Neuron (in vitro differentiated cells): ENCODE data around the gene PAPOLB.

ENCODE experiments used
- H2AFZ ChIP-seq: one replicate; pipeline ENCODE4 v1.6.1; 2013; ENCODE audit warnings: low read depth, mild to moderate bottlenecking, inconsistent platforms, low read length, moderate library complexity
- H3K27me3 ChIP-seq: one replicate; pipeline ENCODE4 v1.6.1; 2013; ENCODE audit warnings: low read length; ENCODE audit not compliant: insufficient read depth
- H3K36me3 ChIP-seq: one replicate; pipeline ENCODE4 v1.6.1; 2013; ENCODE audit warnings: low read length; ENCODE audit not compliant: insufficient read depth
- H3K4me1 ChIP-seq: one replicate; pipeline ENCODE4 v1.6.1; 2013; ENCODE audit warnings: low read length; ENCODE audit not compliant: insufficient read depth
- H3K4me3 ChIP-seq: 2 replicates; pipeline ENCODE4 v1.5.1; 2013; ENCODE audit warnings: mild to moderate bottlenecking, low read length, moderate library complexity
- H3K9me3 ChIP-seq: one replicate; pipeline ENCODE4 v1.6.1; 2013; ENCODE audit warnings: low read length

The PAPOLB gene

DNA sequence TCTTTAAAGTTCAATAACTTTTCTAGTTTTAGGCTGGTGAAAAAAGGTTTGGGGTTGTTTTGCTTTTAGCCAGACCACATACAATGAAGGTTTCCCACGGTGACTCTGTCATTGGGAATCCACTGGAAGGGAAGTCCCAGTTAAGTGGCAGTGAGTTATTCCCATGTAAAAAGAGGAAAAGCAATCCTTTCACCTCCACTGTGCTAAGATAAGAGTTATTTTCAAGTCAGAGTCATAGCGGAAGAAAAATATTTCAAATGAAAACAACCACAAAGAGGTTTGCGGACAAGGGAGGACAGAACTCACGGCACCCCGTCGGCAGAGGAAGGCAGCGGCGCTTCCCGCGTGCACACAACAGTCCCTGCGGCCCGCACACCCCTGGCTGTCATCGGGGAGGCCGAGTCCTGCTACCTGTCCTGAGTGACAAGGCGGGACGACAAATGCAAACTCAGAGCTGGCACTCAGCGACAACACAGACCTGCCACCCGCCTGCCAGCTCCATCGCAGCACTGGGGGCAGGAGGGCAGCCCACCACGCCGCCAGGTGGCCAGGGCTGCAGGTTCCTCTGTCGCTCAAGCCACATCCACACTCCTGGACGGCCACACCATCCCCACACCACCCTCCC lies 9.3 kb upstream of the PAPOLB start:
- Histone ChIP-seq H3K4me3 (no peak overlapping the region), H3K27me3 (no peaks in the 10 kb centered on the region)

DNA sequence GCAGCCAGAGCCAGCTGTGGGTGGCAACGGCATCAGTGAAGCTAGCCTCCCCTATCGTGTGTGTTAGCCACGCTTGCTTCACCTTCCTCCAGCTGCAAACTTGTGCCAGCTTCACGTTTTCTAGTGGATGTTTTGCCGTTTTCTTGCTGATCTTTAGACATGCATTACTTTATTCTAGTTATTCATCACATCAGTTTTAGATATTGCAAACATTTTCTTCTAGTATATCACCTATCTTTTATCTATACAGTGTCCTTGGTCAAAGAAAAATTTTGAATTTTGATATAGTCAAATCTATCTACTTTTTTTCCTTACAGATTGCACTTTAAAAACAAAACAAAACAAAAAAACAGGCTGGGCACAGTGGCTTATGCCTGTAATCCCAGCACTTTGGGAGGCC lies 6.7 kb upstream of the PAPOLB start:
- Histone ChIP-seq H2AFZ (no peak overlapping the region), H3K27me3 (no peaks in the 10 kb centered on the region), H3K9me3 (peaks cover 6% of the 10 kb centered on the region), H3K4me3 (no peak overlapping the region), H3K36me3 (peaks cover 4% of the 10 kb centered on the region), H3K4me1 (peaks cover 10% of the 10 kb centered on the region)

More for the DNA sequence above, 9.3 kb upstream of the PAPOLB start:
- Histone ChIP-seq H3K9me3 (peaks cover 2% of the 10 kb centered on the region), H3K36me3 (peaks cover 11% of the 10 kb centered on the region), H3K4me1 (peaks cover 8% of the 10 kb centered on the region), H2AFZ (no peak overlapping the region)

DNA sequence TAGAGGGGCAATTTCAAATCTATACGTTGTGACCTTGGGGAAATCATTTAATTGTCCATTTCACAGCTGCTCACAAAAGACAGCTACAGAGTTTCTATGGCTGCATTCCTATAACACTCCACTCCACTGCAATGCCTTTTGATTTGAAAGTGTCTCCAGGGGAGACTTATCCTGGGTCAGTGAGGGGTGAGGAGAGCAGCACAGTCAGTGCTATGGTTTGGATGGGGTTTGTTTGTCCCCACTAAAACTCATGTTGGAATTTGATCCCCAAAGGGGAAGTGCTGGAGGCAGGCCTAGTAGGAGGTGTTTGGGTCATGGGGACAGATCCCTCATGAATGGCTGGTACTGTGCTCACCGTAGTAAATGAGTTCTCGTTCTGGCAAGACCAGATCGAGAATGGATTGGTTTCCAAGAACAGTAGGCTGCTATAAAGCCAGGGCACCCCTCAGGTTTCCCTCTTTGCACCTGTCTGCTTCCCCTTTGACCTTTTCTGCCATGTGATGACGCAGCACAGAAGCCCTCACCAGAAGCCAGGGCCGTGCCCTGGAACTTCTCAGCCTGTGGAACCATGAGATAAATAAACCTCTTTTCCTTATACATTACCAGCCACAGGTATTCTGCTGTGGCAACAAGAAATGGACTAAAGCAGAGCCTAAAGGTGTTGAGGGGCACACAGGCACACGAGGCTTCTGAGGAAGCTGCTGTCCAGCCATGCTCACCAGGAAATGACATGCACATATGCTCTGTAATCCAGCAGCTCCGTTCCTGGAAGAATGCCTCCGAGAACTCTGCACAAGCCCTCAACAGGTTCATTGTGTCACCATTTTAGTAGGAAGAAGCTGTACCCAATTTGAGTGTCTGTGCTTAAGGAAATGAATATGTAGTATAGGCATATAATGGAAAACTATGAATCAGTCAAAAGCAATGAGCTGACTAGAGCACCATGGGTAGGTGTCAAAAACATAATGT lies 5.0 kb upstream of the PAPOLB start:
- Histone ChIP-seq H3K9me3 (peaks cover 11% of the 10 kb centered on the region), H3K4me1 (peaks cover 10% of the 10 kb centered on the region), H2AFZ (no peak overlapping the region), H3K36me3 (no peaks in the 10 kb centered on the region), H3K27me3 (no peaks in the 10 kb centered on the region), H3K4me3 (no peak overlapping the region)

DNA sequence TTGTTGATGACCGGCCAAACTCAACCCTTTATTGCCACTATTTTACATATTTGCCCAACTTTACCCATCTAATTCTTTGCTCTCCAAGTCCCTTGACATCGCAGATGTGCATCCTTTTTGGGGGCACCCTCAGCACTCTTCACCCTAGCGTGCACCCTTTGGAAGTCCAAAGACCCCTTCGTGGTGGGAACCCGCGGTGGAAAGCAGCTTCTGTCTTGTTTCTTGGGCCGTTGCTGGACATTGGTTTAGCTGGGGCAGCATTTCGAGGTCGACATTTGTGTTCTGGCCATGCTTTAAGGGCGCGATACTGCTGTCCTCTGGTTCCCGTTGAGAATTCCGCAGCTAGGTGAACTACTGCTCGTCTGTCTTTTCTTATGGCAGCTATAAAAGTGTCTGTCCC lies 326 bp upstream of the PAPOLB start:
- H3K4me3 ChIP-seq = no peak overlapping the region
- H3K27me3 ChIP-seq = no peaks in the 10 kb centered on the region
- H2AFZ ChIP-seq = no peak overlapping the region
- peaks cover 10% of the 10 kb centered on the region for H3K4me1 ChIP-seq
- no peaks in the 10 kb centered on the region for H3K36me3 ChIP-seq
- H3K9me3 ChIP-seq = peaks cover 10% of the 10 kb centered on the region

DNA sequence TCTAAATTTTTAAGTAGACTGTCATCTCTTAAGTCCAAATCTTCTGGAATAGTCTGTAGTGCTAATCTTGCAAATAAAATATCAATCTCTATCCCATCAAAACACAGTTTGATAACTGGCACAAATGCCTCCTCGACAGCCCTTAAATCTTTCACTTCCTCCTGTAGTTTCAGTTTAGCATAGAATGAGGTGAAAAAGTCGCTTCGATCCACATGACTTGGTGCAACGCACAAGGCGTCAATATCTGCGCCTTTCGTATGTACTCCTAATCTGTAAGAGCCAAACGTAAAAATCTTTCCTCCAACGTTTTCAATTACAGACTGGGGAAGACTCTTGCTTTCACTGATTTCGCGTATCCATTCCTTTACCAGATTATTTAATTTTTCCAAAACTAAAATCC lies 603 bp downstream of the PAPOLB start:
- H3K4me3 ChIP-seq = no peak overlapping the region
- peaks cover 10% of the 10 kb centered on the region for H3K9me3 ChIP-seq
- H2AFZ ChIP-seq = no peak overlapping the region
- H3K36me3 ChIP-seq = no peaks in the 10 kb centered on the region
- no peaks in the 10 kb centered on the region for H3K27me3 ChIP-seq
- peaks cover 7% of the 10 kb centered on the region for H3K4me1 ChIP-seq

DNA sequence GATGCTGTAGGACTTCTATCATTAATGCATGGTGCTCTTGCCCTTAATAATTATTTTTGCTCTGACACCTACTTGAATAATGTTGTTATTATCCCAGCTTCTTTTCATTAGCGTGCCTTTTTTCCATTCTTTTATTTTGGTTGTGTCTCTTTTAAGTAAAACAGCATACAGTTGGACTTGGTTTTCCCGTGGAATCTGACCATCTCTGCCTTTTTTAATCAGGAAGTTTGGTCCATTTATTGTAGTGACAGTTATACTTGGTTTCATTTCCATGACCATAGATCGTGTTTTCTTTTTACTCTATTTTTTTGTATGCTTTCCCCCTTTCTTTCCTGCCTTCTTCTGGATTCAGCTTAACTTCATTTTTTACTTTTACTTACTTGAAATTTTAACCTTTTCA lies 4.6 kb downstream of the PAPOLB start:
- Histone ChIP-seq H3K4me1 (peaks cover 4% of the 10 kb centered on the region), H2AFZ (no peak overlapping the region), H3K36me3 (no peaks in the 10 kb centered on the region), H3K4me3 (no peak overlapping the region), H3K27me3 (no peaks in the 10 kb centered on the region), H3K9me3 (peaks cover 5% of the 10 kb centered on the region)

DNA sequence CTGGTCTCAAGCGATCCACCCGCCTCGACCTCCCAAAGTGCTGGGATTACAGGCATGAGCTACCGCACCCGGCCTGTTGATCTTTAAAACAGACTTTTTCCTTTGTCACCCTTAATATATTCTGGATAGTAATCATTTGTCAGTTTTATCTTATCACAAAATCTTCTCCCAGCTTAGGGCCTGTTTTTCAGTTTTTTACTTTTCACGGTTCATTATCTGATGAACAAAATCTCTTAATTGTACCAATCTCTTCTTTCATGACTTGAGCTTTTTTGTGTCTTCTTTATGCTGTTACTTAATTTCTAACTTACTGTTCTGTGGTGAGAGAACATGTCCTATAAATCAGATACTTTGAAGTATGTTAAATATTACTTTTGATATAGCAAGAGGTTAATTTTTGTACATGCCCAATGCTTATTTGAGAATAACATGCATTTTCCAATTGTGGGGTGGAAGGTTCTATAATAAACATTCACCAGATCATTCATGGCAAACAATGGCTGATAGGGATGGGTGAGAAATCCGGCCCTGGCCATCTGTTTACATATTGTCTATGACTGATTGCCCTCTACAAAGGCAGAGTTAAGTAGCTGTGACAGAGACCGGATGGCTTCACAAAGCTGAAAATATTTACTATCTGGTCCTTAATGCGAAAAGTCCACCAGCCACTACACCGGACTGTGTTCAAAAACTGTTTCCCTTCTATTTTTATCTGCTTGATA lies 5.3 kb downstream of the PAPOLB start:
- no peaks in the 10 kb centered on the region for H3K36me3 ChIP-seq
- H3K27me3 ChIP-seq = no peaks in the 10 kb centered on the region
- H3K4me3 ChIP-seq = no peak overlapping the region
- H3K4me1 ChIP-seq = peaks cover 4% of the 10 kb centered on the region
- H3K9me3 ChIP-seq = peaks cover under 1% of the 10 kb centered on the region
- H2AFZ ChIP-seq = no peak overlapping the region

DNA sequence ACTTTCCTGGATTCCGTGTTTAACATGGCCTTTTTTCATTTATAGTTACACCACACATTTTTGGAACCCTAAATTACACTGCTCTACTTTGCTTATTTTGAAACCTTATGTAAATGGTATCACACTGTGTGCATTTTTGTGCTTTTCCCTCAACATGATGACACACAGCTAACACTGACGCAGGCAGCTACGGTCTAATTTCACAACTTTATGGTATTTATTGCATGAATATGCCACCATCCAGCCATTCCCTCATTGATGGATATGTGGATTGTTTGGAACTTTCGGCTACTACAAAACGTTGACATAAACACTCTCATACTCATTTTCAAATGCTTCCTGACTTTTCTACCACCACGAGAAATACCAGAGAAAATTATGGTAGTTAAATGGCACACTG lies 6.9 kb downstream of the PAPOLB start:
- peaks cover 5% of the 10 kb centered on the region for H3K9me3 ChIP-seq
- no peaks in the 10 kb centered on the region for H3K27me3 ChIP-seq
- H3K36me3 ChIP-seq = no peaks in the 10 kb centered on the region
- H3K4me3 ChIP-seq = no peak overlapping the region
- no peak overlapping the region for H2AFZ ChIP-seq
- peaks cover 4% of the 10 kb centered on the region for H3K4me1 ChIP-seq

DNA sequence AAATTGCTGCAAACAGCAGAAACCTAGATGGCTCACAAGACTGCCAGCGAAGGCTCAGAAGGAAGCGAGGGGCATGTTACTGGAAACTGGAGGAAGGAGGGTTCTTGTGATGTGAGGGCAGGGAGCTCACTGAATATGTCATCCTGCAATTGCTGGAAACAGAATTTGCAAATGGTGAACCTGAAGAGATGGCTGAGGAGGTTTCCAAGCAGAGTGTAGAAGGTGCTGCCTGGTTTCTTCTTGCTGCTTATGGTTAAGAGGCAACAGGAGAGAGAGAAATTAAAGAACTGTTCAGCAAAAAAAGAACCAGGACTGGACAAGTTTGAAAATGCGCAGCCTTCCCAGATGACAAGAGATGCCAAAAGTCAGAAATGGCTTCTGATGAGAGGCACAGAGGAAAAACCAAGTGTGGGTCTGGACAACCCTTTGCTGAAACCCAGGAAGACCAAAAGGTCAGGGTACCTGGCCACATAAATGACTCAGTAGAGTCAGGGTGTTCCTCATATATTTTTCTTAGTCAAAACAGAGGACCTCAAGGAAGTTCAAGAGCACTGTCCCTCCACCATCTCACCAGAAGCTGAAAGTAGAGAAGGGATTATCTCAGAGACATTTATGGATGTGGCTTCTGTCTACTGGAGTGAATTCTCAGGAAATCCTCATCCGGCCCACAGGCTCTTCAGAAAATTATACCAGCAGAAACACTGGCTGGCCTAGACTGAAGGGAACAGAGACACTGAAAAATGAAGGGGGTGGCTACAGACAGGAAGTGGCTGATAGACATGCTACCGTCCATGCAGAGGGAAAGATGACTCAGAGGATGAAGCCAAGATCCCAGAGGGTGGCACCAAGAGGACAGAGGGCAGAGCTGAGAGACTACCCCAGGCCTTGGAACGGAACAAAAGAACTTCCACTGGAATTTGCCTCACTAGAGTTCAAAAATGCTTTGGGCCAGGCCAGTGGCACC lies 10.1 kb downstream of the PAPOLB start:
- H3K9me3 ChIP-seq = peaks cover 5% of the 10 kb centered on the region
- H3K4me3 ChIP-seq = no peak overlapping the region
- no peak overlapping the region for H2AFZ ChIP-seq
- H3K27me3 ChIP-seq = no peaks in the 10 kb centered on the region
- no peaks in the 10 kb centered on the region for H3K36me3 ChIP-seq
- peaks cover under 1% of the 10 kb centered on the region for H3K4me1 ChIP-seq

DNA sequence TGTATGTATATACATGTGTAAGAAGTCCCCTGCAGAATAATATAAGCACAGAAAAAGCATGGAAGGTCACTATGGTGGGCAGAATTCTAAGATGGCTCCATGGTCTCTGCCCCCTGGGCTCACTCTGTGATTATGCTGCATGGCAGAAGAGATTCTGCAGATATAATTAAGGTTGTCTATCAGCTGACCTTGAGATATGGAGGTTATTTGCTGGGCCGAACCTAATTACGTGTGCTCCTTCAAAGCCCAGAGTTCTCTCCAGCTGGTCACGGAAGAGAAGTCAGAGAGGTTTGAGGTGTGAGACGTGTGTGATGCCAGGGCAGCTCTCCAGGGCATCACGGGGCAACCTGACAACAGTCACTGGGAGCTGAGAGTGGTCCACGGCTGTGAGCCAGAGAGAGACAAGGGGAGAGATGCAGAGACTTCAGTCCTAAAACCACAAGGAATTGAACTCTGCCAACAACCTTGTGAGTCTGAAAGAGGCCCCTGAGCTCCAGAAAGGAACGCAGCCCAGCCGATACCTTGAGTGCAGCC lies 11.5 kb downstream of the PAPOLB start:
- H3K36me3 ChIP-seq = no peaks in the 10 kb centered on the region
- no peak overlapping the region for H3K4me3 ChIP-seq
- H2AFZ ChIP-seq = no peak overlapping the region

DNA sequence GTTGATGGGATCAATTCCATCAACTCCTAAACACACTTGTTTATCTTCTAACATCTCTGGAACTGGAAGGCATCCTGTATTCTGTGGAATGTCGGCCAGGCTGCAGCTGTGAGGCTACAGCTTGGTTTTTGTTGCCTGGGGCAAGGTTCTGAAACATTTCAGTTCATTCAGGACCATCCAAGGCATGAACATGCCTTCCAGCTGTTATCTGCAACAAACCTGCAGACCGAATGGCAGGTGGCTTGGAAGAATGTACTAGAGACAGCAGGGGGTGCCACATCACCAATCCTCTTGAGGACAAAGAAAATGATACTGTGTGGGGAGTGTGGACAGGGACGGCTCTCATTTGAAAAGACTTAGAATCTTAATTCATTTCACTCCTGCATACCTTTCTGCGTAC lies 12.4 kb downstream of the PAPOLB start:
- Histone ChIP-seq H3K4me3 (no peak overlapping the region), H3K36me3 (no peaks in the 10 kb centered on the region), H3K9me3 (peaks cover 5% of the 10 kb centered on the region), H2AFZ (no peak overlapping the region), H3K4me1 (no peaks in the 10 kb centered on the region), H3K27me3 (no peaks in the 10 kb centered on the region)

More for the DNA sequence above, 11.5 kb downstream of the PAPOLB start:
- H3K4me1 ChIP-seq = no peaks in the 10 kb centered on the region
- no peaks in the 10 kb centered on the region for H3K27me3 ChIP-seq
- H3K9me3 ChIP-seq = peaks cover 5% of the 10 kb centered on the region

DNA sequence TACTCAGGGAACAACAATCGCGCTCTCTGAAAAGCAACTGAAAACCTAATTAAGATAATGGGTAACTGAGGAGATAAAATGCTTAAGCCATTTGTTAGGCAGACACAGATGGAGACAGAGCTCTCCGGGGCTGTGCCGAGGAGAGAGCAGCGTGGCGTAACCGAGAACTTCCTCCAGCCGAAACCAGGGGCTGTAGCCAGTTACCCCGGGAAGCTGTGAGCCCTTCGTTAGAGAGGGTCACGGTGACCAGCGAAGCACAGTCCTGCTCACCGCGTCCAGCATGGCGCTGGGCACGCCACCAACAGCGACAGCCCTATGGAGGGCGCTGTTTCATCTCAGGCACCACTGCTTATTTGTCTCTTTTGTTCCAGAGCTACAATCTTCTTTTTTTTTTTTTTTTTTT lies 16.1 kb downstream of the PAPOLB start:
- H3K4me3 ChIP-seq = no peak overlapping the region
- no peaks in the 10 kb centered on the region for H3K36me3 ChIP-seq
- no peaks in the 10 kb centered on the region for H3K27me3 ChIP-seq
- H2AFZ ChIP-seq = no peak overlapping the region
- no peaks in the 10 kb centered on the region for H3K4me1 ChIP-seq
- no peaks in the 10 kb centered on the region for H3K9me3 ChIP-seq
